ENCODE results near the gene LIG4. TPM values are rescaled to one million over a fixed set of nuclear protein-coding genes. Genes with fewer than 3 reads are reported as not detected.

Gene LIG4
- 9.0 and 9.6 TPM in 2 replicates for total RNA-seq (2022)
- Bru-seq, nascent RNA, result percentile 75 among the genes with signal in this experiment
- percentile 90 among the genes with signal in this experiment for BruChase-seq, experiment 1, labeled RNA remaining after a 2-hour chase
- percentile 76 among the genes with signal in this experiment for BruChase-seq, experiment 2, labeled RNA remaining after a 6-hour chase
- long read RNA-seq, full-length matches to known transcripts, result 19 of 24 reads
- long read RNA-seq, partial matches to known transcripts, result 0 of 24 reads
- long read RNA-seq, other reads (novel, unspliced or antisense), result 5 of 24 reads

DNA sequence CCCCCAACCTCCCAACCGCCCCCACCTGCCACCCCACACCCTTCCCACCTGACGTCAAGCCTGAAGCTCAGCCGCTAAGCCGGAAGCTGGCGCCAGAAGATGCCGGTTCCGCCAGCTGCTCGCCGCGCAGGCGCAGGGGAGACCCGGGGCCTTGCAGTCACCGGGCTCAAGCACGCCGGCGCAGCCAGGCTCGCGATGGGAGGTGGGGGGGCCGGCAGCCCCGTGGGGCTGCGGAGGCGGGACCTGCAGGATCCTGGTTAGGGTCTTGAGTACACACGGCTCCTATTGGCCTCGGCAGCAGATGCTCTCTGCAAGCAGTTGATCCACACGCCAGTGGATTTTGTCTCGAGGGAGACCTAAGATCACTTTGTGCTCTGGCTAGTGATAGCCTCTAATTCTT, at the start of gene LIG4:
Gene LIG4 (minus strand): TSS at position 101 of the 400 bp plus-strand sequence. CDS start 4,268 bp downstream, outside the sequence.
- Histone ChIP-seq H3K4me1 (peaks cover 15% of the 10 kb centered on the region), H3K27me3 (replicated peaks; ENCODE audit: control insufficient read depth, insufficient read depth, low read length) (no peaks in the 10 kb centered on the region), H3K4me3 (ENCODE audit: low read depth, low read length) (peak within 1 kb of the TSS; percentile 71), H3K9me3 (no peaks in the 10 kb centered on the region), H3K36me3 (ENCODE audit: control insufficient read depth, insufficient read depth, low read length) (no peaks in the 10 kb centered on the region)
- Mint-ChIP-seq H3K27ac (ENCODE audit: unreplicated experiment) (peak within 1 kb of the TSS; percentile 16), H3K4me3 (ENCODE audit: unreplicated experiment) (peak within 1 kb of the TSS; percentile 73), H3K27me3 (ENCODE audit: insufficient read depth, unreplicated experiment) (no peaks in the 10 kb centered on the region), H3K4me1 (ENCODE audit: low read depth, unreplicated experiment) (peaks cover 7% of the 10 kb centered on the region), H3K36me3 (ENCODE audit: insufficient read depth, unreplicated experiment) (peaks cover 8% of the 10 kb centered on the region), H3K9me3 (ENCODE audit: unreplicated experiment) (no peaks in the 10 kb centered on the region)
- TF ChIP-seq, protein P1, sequence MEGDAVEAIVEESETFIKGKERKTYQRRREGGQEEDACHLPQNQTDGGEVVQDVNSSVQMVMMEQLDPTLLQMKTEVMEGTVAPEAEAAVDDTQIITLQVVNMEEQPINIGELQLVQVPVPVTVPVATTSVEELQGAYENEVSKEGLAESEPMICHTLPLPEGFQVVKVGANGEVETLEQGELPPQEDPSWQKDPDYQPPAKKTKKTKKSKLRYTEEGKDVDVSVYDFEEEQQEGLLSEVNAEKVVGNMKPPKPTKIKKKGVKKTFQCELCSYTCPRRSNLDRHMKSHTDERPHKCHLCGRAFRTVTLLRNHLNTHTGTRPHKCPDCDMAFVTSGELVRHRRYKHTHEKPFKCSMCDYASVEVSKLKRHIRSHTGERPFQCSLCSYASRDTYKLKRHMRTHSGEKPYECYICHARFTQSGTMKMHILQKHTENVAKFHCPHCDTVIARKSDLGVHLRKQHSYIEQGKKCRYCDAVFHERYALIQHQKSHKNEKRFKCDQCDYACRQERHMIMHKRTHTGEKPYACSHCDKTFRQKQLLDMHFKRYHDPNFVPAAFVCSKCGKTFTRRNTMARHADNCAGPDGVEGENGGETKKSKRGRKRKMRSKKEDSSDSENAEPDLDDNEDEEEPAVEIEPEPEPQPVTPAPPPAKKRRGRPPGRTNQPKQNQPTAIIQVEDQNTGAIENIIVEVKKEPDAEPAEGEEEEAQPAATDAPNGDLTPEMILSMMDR (IDR thresholded peaks at IDR 0.05; ENCODE audit: insufficient read depth in 1 of 2, low read depth in 1 of 2, low read length in 1 of 2, severe bottlenecking in 1 of 2, unreplicated experiment in 1 of 2), result no peak
- BruUV-seq (replicated peaks), result no TSS peak
- POLR2A ChIA-PET, result interaction anchor here (0.9 kb wide), 1 partner anchor 61 kb away, joined by 3 read pairs; no protein-coding TSS in a partner anchor
- peak; percentile 93 to 94 for DNase-seq
- CTCF ChIA-PET, result no interaction called here
- intact Hi-C loops (cut with micrococcal nuclease; ENCODE audit: unreplicated experiment), result no loop called here

DNA sequence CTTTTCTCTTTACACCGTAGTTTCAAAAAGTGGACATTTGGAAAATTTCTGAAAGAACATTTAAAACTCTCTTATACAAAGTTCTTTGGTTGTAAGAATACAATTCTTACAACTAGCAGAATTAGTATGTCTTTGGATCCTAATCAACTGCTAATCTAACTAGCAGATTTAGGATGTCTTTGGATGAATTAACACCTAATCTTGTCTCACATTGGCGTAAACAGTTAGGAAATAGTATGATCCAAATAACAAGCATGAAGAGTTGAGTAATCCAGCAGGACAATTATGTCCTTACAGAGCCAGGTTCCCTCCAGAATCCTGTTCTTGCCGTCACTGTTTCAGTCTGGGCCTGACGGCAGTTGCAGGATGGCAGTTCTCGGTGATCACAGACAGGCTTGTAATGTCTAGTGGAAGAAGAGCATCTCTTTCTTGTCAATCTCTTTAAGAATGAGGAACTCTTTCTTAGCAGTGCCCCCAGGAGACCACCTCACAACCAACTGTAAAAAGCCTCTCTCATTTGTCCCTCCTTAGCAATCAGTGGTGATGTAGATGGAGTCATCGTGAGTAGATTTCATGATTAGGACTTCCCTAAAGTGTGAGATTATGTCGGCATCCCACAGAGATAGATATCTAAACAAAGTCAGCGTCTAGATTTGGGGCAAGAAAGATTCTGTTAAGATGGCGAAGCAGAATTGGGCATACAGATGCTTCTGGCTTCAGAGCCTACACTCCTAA, 48.5 kb upstream of the LIG4 start:
- no TSS peak for BruUV-seq (replicated peaks)
- H3K9me3 Mint-ChIP-seq (ENCODE audit: unreplicated experiment), result no peaks in the 10 kb centered on the region
- Histone ChIP-seq H3K27me3 (replicated peaks; ENCODE audit: control insufficient read depth, insufficient read depth, low read length) (no peaks in the 10 kb centered on the region), H3K36me3 (ENCODE audit: control insufficient read depth, insufficient read depth, low read length) (no peaks in the 10 kb centered on the region), H3K4me1 (no peaks in the 10 kb centered on the region), H3K4me3 (ENCODE audit: low read depth, low read length) (no peak overlapping the region), H3K9me3 (no peaks in the 10 kb centered on the region)
- no peak for DNase-seq
- H3K27me3 Mint-ChIP-seq (ENCODE audit: insufficient read depth, unreplicated experiment), result no peaks in the 10 kb centered on the region
- POLR2A ChIA-PET, result no interaction called here
- TF ChIP-seq, protein P1 (IDR thresholded peaks at IDR 0.05; ENCODE audit: insufficient read depth in 1 of 2, low read depth in 1 of 2, low read length in 1 of 2, severe bottlenecking in 1 of 2, unreplicated experiment in 1 of 2), result no peak
- CTCF ChIA-PET, result no interaction called here
- intact Hi-C loops (cut with micrococcal nuclease; ENCODE audit: unreplicated experiment), result no loop called here
- H3K4me3 Mint-ChIP-seq (ENCODE audit: unreplicated experiment), result no peak overlapping the region
- no peak overlapping the region for H3K27ac Mint-ChIP-seq (ENCODE audit: unreplicated experiment)
- H3K36me3 Mint-ChIP-seq (ENCODE audit: insufficient read depth, unreplicated experiment), result no peaks in the 10 kb centered on the region
- no peaks in the 10 kb centered on the region for H3K4me1 Mint-ChIP-seq (ENCODE audit: low read depth, unreplicated experiment)

DNA sequence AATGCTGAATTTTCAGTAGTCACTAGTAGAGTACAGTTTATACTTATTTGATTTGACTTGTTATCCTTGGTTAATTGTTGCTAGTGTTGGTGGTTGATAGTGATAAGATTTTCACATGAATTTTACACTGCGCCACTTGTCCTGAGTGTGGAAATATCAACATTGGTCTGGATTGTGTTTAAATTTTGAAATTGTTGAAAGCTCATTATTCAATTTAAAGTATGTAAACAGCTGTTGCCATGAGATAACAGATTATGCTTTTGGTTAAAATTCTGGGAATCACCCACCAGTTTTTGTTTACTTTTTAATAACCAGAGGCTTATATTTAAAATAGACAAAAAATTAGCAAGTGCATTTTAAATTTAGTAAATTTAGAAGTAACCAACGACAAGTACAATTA, 41.9 kb upstream of the LIG4 start:
- H3K4me3 ChIP-seq (ENCODE audit: low read depth, low read length), result no peak overlapping the region
- H3K4me1 Mint-ChIP-seq (ENCODE audit: low read depth, unreplicated experiment), result no peaks in the 10 kb centered on the region
- H3K9me3 ChIP-seq, result no peaks in the 10 kb centered on the region
- no peaks in the 10 kb centered on the region for H3K4me1 ChIP-seq
- no peaks in the 10 kb centered on the region for H3K27me3 Mint-ChIP-seq (ENCODE audit: insufficient read depth, unreplicated experiment)
- H3K36me3 Mint-ChIP-seq (ENCODE audit: insufficient read depth, unreplicated experiment), result peaks cover 6% of the 10 kb centered on the region
- CTCF ChIA-PET, result no interaction called here
- H3K4me3 Mint-ChIP-seq (ENCODE audit: unreplicated experiment), result no peak overlapping the region
- H3K27me3 ChIP-seq (replicated peaks; ENCODE audit: control insufficient read depth, insufficient read depth, low read length), result no peaks in the 10 kb centered on the region
- H3K36me3 ChIP-seq (ENCODE audit: control insufficient read depth, insufficient read depth, low read length), result no peaks in the 10 kb centered on the region
- H3K27ac Mint-ChIP-seq (ENCODE audit: unreplicated experiment), result no peak overlapping the region
- no TSS peak for BruUV-seq (replicated peaks)
- TF ChIP-seq, protein P1 (IDR thresholded peaks at IDR 0.05; ENCODE audit: insufficient read depth in 1 of 2, low read depth in 1 of 2, low read length in 1 of 2, severe bottlenecking in 1 of 2, unreplicated experiment in 1 of 2), result no peak
- no peak for DNase-seq
- POLR2A ChIA-PET, result no interaction called here
- H3K9me3 Mint-ChIP-seq (ENCODE audit: unreplicated experiment), result no peaks in the 10 kb centered on the region
- intact Hi-C loops (cut with micrococcal nuclease; ENCODE audit: unreplicated experiment), result no loop called here

Data from Caco-2 (cell line).